NCI-H345 (cell line): Measurements from ENCODE around the gene RHOC.
A peak's percentile ranks its signal among the peaks of the same experiment; 100 is the strongest.

Source experiments
- DNase-seq: peaks from one replicate; lab custom pipeline; 2025; lab: John Stamatoyannopoulos, UW

Gene RHOC

DNA sequence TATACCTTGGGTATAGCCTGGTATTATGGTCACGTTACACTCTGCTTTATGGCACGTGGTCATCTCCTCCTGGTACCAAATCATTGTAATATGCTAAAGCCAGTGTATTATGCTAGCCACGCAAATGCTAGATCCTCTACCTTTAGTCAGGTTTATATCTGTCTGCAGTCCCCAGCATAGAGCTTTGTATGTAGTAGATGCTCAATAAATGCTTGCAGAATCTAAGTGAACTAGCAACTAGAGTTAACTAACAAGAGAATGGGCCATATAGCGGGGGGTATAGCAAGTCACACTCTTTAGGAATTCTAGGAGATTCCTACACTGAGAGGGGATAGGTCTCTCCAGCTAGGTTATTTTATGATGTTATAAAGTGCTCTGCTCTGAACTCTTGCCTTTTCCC, 29.4 kb downstream of the RHOC start:
- DNase-seq = no peak

DNA sequence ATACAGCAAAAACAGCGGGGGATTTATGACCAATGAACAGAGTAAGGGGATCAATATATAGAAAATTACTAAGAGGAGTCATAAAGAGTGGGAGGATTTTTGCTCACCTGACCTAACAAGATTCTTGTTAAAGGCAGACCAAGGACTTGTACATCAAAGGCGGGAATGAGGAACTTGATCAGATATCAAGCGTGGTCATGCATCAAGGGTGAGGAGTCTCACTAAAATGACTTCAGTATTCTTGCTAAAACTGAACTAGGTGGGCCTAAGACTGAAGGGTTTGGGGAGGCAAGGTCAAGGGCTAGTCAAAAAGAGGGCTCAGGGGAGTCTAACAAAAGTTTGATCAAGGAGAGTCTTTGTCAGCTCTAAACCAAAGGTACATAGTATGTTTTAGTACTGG, 30.4 kb downstream of the RHOC start:
- no peak for DNase-seq

DNA sequence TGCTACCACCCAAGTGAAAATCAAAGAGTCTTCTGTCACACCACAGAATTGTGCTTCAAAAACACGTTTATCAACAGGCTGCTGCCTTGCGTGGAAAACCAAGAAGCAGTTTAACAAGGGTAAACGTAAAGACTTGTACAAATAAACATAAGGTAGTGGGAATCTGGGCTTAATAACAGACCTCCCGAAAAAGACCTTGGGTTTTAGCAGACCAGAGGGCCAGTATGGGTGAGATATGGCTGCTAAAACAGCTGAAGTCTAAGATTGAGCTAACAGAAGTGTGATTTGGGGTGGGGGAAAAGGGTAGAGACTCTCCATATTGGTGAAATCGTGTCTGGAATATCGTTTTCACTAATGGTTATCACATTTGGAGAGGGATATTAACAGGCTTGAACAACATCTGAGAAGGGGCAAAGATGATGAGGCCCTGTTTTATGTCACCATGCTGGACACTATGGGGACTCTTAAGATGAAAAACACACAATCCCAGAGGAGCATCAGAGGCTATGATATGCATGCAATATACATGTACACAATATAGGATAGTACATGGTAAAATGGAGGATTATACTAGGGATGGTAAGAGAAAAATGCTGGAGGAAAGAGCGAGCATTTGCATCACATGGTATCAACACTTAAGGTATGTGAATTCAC, 31.1 kb downstream of the RHOC start:
- no peak for DNase-seq

DNA sequence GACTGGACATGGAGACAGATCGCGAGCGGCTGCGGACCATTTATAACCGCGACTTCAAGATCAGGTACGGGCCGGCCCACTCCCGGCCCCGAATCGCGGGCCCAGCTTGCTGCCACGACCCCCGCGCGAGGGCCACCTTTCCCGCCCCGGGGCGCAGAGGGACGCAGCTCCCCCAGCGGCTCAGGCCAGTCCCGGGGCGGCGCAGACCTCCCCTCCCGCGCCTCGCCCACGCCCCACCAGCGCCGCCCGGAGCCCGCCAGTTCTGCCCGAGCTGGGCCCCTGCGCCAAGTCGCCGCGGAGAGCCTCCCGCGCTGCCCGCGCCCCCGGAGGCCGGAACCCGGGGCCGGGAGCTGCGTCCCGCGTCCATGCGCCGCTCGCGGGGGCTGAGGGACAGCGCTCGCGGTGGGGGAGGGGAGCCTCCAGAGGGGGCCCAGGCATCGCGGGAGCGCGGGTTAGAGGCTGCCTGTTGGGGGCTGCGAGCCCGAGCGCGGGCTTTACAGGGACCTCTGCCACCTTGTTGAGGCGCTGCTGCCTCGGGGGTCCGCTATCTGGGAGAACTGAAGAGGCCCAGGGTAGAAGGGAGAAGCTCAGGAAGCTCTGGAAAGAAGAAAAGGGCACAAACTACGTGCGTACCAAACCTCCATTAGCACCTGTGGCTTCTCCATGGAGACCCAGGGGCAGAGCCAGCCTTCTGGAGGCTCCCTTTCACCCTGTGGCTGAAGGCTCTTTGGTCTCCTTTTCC, 31.8 kb downstream of the RHOC start:
- DNase-seq = peak; percentile 63

- peak; percentile 67 for DNase-seq
These were observed 32.4 kb downstream of the RHOC start, which contains the start of gene MOV10 for GRCh38 chr1:112674440-112674985. Gene MOV10 (plus strand): TSS chr1:112674659. CDS start chr1:112674913, 254 bp downstream.

DNA sequence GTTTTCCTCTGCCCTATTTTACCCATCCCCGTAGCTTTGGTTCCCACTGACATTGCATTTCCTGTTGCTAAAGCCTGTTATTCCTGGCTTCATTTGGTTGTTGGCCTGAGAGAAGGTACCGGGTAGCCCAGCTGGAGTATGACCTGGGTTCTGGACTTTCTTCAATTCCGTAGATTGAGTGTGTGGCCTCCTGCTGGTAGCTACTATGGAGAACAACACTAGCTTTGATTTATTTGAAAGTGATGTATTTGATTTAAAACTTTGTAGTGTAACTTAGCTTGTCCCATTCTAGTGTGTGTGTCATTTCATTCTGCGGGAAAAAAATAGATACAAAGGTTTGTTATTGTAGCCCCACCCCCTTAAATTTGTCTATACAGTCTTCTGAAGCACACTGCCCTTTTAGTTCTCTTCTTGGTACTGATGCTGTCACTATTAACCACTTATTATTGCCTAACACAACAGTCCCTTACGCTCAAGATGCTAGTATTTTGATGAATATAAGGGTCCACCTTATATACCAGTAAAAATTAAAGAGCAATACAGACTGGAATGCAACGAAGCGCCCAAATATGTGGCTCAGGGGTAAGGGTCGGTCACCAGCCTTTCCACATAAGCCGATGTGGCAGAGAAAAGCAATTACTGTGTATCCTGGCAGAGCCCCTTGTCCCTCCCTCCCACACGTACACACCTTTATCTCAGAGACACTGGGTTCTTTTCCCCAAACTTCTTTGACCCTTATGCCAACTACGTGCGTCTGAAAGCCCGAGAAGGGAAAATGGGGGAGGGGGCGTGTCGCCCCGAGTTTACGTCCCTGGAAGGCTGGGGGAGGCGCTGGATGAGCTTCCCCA, 33.1 kb downstream of the RHOC start:
- DNase-seq = no peak

GRCh38 chr1:112672842-112673241, 34.1 kb downstream of the RHOC start:
- no peak for DNase-seq

GRCh38 chr1:112672009-112672408, 34.9 kb downstream of the RHOC start:
- DNase-seq = no peak

DNA sequence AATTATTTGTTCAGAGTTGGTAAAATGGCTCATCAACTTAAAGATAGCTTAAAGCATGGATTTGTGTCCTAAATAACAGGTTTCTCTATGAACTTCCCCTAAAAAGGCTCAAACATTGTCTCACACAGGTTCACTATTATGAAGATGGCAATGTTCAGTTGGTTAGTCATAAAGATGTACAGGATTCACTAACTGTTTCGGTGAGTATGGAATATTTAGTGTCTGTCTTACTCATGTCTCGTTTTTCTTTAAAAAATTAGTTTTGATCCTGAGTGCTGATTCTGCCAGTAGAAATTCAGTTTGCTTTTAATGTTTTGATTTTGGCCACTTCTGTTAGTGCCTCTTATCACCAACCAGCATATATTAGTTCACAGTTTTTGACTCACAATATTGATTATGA, 40.0 kb downstream of the RHOC start:
- no peak for DNase-seq

GRCh38 chr1:112665857-112666256, 41.1 kb downstream of the RHOC start:
- DNase-seq = no peak

GRCh38 chr1:112651205-112651604, 55.7 kb downstream of the RHOC start:
- no peak for DNase-seq
